KOPT-K1 (cell line): ENCODE measurements around the gene TMCC1.
"Not testable (repeated sequence)": the region's sequence is repeated elsewhere in the genome, so short reads cannot be mapped to it uniquely, and the experiment has no call there.

Experiments used
- H3K27ac ChIP-seq: fragments of 200-600 bp; sonication (generic); 2 replicates; pipeline ENCODE4 v1.5.1; 2016; ENCODE audit warnings: antibody characterized with exemption, mild to moderate bottlenecking, low read depth, low read length; ENCODE audit not compliant: poor library complexity, severe bottlenecking
- H3K36me3 ChIP-seq: fragments of 200-600 bp; sonication (generic); 2 replicates; pipeline ENCODE4 v1.5.1; 2017; ENCODE audit warnings: antibody characterized with exemption, mild to moderate bottlenecking, low read length, moderate library complexity; ENCODE audit not compliant: insufficient read depth
- H3K9me3 ChIP-seq: fragments of 200-600 bp; sonication (generic); 2 replicates; pipeline ENCODE4 v1.5.1; 2017; ENCODE audit warnings: antibody characterized with exemption, low read length, mild to moderate bottlenecking; ENCODE audit not compliant: insufficient read depth, poor library complexity, severe bottlenecking

TMCC1 gene

DNA sequence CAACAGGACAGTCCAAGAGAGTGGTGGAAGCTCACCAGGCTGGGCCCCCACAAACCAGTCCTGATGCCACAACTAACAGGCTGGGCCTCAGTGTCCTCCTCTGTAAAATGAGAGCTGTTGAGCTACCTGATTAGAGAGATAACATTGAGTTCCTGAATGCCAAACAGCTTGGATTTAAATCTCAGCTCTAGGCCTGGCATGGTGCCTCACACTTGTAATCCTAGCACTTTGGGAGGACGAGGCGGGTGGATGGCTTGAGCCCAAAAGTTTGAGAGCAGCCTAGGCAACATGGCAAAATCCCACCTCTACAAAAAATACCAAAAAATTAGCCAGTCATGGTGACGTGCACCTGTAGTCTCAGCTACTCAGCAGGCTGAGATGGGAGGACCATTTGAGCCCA lies 20.1 kb upstream of the TMCC1 start:
- Histone ChIP-seq H3K9me3 (peaks cover 35% of the 10 kb centered on the region), H3K36me3 (no peaks in the 10 kb centered on the region), H3K27ac (no peak overlapping the region)

DNA sequence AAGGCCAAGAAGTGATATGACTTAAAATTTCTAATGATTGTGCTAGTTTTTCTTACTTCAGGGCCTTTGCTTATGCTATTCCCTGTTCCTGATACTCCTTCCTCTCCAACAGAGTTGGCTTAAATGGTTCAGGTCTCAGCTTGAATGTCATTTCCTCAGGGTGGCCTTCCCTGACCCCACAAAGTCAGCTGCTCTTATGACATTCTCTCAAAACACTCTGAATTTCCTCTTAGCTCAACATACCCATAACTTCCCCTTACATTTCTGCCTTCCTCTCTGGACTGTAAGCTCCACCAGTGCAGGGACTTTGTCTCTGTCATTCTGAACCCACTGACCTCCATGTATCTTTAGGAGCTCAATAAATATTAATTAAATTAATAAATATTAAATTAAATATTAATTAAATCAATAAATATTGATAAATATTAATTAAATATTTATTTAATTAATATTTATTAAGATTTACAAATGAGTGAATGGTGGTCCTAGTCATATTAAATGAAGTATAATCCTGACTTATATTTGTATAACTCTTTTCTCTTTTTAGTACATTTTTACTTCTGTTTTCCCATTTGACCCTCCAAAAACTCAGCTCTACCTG lies 17.9 kb upstream of the TMCC1 start:
- Histone ChIP-seq H3K36me3 (peaks cover 5% of the 10 kb centered on the region; the same call in 1 of the 2 replicates), H3K9me3 (peaks cover 33% of the 10 kb centered on the region), H3K27ac (no peak overlapping the region)

DNA sequence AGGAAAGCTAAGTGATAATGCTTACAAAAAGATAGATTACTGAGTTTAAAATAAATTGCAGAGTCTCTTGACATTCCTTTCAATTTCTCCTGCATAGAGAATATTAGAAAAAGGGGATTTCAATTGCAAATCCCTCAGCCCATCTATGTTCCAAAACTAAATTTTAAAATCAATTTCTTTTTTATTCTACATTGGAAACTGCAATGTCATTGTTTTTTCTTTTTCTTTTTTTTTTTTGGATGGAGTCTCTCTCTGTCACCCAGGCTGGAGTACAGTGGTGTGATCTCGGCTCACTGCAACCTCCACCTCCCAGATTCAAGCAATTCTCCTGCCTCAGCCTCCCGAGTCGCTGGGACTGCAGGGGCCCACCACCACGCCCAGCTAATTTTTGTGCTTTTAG lies 15.7 kb upstream of the TMCC1 start:
- Histone ChIP-seq H3K36me3 (peaks cover 12% of the 10 kb centered on the region; the same call in 1 of the 2 replicates), H3K9me3 (peaks cover 41% of the 10 kb centered on the region)
- not testable (repeated sequence) for H3K27ac ChIP-seq

- Histone ChIP-seq H3K36me3 (peaks cover 12% of the 10 kb centered on the region; the same call in 1 of the 2 replicates), H3K9me3 (peaks cover 48% of the 10 kb centered on the region), H3K27ac (no peak overlapping the region)
Measured at GRCh38 chr3:129908417-129908816, 14.9 kb upstream of the TMCC1 start.

DNA sequence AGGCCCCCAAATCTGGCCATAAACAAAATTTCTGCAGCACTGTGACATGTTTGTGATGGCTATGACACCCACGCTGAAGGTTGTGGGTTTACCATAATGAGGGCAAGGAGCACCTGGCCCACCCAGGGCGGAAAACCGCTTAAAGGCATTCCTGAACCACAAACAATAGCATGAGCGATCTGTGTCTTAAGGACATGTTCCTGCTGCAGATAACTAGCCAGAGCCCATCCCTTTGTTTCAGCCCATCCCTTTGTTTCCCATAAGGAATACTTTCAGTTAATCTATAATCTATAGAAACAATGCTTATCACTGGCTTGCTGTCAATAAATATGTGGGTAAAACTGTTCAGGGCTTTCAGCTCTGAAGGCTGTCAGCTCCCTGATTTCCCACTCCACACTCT lies 7.8 kb upstream of the TMCC1 start:
- H3K36me3 ChIP-seq, result not testable (repeated sequence)
- peaks cover 42% of the 10 kb centered on the region for H3K9me3 ChIP-seq

GRCh38 chr3:129897026-129897425 lies 3.5 kb upstream of the TMCC1 start:
- Histone ChIP-seq H3K27ac (no peak overlapping the region), H3K9me3 (peaks cover 13% of the 10 kb centered on the region), H3K36me3 (no peaks in the 10 kb centered on the region)

More for the DNA sequence above, 7.8 kb upstream of the TMCC1 start:
- H3K27ac ChIP-seq, result not testable (repeated sequence)

GRCh38 chr3:129892857-129893580 lies 492 bp downstream of the TMCC1 start:
- Histone ChIP-seq H3K9me3 (no peaks in the 10 kb centered on the region), H3K36me3 (no peaks in the 10 kb centered on the region; the same call in 1 of the 2 replicates), H3K27ac (peak overlapping the region; percentile 84)

DNA sequence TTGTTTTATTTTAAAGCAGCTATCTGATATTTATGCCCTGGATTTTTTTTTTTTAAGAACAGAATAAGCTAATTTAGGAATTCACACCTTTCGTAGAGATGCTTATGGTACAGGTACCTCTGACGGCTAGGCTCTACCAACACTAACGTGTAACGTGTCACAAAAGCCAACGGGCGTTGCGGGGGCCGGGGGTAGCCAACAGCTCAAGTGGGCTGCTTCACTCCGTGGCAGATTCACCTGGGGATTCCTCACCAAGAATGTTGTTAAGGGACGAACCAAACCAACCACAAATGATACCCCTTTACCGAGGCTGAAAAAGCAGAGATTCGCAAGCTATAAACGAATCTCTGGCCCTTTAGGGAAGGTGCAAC lies 1.0 kb downstream of the TMCC1 start:
- Histone ChIP-seq H3K36me3 (no peaks in the 10 kb centered on the region; the same call in 1 of the 2 replicates), H3K27ac (peak overlapping the region; percentile 84), H3K9me3 (no peaks in the 10 kb centered on the region)

DNA sequence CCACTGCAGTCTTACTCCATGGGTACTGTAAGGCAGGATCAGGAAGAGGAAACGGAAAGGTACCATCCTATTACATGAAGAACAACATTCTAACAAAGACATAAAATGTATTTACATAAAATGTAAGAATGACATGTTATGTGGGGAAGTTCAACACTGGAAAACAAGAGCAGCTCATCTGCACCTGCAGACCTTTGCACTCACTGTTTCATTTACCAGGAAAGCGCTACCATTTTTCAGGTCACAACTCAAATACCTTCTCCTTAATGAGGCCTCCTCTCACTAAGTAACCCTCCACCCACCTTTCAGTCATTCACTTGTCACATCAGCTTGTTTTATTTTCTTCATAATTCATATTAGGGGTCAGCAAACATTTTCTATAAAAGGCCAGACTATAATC lies 2.6 kb downstream of the TMCC1 start:
- Histone ChIP-seq H3K9me3 (no peaks in the 10 kb centered on the region), H3K36me3 (no peaks in the 10 kb centered on the region; the same call in none of the 2 replicates), H3K27ac (peak overlapping the region; percentile 84)

DNA sequence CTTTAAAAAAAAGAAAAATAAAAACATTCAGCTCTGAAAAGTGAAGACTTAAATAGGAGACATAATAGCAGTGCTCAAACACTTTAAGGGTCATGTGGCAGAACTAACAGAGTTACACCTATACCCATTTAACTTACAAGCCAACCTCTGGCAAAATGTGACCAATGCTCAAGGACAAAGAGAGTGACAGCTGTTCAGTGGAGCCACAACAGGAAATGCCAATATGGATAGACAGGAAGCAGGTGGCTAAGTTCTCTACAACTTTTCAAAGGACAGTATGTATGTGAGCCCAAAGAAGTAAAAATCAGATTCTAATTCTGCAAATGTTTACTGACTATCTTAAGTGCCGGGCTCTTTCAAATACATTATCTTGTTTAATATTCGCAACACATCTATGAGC lies 3.4 kb downstream of the TMCC1 start:
- H3K9me3 ChIP-seq, result no peaks in the 10 kb centered on the region
- H3K36me3 ChIP-seq, result no peaks in the 10 kb centered on the region; the same call in none of the 2 replicates
- peak overlapping the region; percentile 84 for H3K27ac ChIP-seq

DNA sequence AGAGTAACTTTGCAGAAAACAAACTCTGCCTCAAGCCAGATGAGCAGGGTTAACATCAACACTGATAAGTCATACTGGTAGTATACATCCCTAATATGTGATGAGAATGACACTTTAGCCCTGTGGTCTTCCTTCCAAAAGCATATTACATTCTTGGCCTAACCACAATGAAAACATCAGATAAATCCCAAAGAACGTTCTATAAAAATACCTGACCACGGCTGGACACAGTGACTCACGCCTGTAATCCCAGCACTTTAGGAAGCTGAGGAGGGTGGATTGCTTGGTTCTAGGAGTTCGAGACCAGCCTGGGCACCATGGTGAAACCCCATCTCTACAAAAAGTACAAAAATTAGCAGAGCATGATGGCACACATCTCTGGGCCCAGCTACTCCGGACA lies 4.7 kb downstream of the TMCC1 start:
- H3K36me3 ChIP-seq, result no peaks in the 10 kb centered on the region; the same call in none of the 2 replicates
- H3K9me3 ChIP-seq, result no peaks in the 10 kb centered on the region
- peak overlapping the region; percentile 6 for H3K27ac ChIP-seq

- H3K9me3 ChIP-seq, result no peaks in the 10 kb centered on the region
- H3K36me3 ChIP-seq, result peaks cover 24% of the 10 kb centered on the region
- H3K27ac ChIP-seq, result no peak overlapping the region
Measured at GRCh38 chr3:129881261-129881660, 12.2 kb downstream of the TMCC1 start.

- Histone ChIP-seq H3K36me3 (peaks cover 46% of the 10 kb centered on the region), H3K9me3 (no peaks in the 10 kb centered on the region), H3K27ac (no peak overlapping the region)
Measured at GRCh38 chr3:129878355-129878754, 15.2 kb downstream of the TMCC1 start.

GRCh38 chr3:129874479-129874878 lies 19.0 kb downstream of the TMCC1 start:
- not testable (repeated sequence) for H3K9me3 ChIP-seq, H3K27ac ChIP-seq
- peaks cover 54% of the 10 kb centered on the region for H3K36me3 ChIP-seq

DNA sequence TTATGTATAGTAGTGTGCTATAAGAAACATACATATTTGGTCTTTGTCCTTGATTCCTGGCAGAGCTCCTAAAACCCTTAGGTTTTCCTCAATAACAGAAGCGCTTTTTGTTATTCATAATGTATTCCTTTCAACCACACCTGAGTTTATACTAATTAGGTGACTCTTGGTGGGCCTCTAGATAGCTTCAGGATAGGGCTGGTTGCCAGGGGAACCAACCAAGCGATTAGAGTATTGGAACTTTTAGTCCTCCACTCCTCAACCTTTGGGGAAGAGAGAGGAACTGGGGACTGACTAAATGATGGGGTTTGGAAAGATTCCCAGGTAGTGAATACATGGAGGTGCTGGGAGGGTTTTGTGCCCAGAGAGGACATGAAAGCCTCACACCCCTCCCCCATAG lies 24.6 kb downstream of the TMCC1 start:
- no peak overlapping the region for H3K27ac ChIP-seq
- H3K36me3 ChIP-seq, result peaks cover 22% of the 10 kb centered on the region
- no peaks in the 10 kb centered on the region for H3K9me3 ChIP-seq
